Measurements from ENCODE around the gene NTMT1.
A peak's percentile ranks its signal among the peaks of the same experiment; 100 is the strongest.
"Not testable (repeated sequence)": the region's sequence is repeated elsewhere in the genome, so short reads cannot be mapped to it uniquely, and the experiment has no call there.

The NTMT1 gene, protein sequence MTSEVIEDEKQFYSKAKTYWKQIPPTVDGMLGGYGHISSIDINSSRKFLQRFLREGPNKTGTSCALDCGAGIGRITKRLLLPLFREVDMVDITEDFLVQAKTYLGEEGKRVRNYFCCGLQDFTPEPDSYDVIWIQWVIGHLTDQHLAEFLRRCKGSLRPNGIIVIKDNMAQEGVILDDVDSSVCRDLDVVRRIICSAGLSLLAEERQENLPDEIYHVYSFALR

DNA sequence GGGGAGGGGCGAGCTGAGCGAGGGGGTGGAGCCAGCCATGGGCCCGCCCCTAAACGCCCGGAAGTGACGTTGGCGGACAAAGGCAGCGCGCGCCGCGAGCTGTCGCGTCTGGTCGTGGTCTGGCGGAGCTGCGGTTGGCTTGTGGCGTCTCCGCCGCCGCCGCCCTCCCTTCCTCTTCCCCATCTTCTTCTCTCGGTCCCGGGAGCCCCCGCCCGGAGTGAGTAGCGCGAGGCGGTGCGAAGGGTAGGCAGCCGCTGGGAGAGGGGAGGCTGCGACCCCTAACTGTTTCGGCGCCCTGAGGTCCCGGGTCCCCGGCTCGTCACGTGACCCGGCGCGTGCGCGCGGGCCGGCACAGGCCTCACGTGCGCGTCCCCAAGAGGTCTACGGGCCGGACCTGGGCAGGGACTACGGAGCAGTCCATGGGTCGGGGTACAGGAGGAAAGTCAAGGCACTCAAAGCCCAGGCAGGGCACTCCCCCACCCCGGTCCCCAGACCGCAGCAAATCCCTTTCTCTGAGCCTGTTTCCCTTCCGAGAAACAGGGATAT lies at the start of gene NTMT1:
Gene NTMT1 (plus strand): TSS at position 85 of the 546 bp plus-strand sequence. CDS start 6,541 bp downstream, outside the sequence.
- DNase-seq (ENCODE audit: low read depth in 2 of 2), result peak; percentile 87

DNA sequence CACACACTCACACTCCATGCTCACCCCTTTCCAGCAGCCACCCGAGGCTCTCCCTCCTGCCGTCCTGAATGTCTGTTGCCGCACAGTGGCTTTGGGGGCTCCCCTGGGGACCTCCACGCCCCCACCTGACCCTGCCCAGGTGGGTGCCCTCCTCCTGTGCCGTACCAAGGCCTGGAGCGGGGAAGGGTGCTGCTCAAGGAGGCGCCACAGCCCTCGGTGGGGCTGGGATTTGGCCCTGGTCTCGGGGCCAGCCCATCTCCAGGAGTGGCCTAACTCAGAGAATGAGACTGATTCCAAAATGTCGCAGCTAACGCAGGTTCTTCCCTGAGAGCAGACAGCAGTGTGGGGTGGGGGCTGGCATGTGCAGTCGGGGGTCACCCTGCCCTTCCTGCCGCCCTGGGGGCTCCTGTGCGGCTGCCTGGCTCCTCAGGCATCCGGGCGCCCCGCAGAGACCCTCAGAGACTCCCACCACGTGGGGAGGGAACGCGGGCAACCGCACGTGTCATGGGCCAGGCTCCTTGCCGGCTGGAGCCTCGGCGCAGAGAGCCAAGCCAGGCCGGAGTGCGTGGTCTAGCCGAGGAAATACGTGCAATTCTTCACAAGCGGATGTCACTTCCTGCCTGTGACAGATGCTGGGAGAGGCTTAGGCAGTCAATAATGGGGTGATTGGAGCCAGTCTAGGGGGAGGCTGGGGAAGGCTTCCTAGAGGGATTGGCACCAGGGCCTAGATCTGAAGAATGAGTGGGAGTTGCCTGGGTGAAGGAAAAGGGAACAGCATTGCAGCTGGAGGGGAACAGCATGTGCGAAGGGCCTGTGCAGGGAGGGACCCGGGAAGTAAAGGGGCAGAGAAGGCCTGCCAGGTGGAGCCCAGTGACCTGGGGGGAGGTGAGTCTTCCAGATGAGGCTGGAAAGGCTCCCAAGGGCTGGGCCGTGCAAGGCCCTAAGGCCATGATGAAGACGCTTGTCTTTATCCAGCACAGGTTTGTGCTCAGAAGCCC lies 49.1 kb upstream of the NTMT1 start:
- DNase-seq (ENCODE audit: low read depth in 2 of 2), result no peak

DNA sequence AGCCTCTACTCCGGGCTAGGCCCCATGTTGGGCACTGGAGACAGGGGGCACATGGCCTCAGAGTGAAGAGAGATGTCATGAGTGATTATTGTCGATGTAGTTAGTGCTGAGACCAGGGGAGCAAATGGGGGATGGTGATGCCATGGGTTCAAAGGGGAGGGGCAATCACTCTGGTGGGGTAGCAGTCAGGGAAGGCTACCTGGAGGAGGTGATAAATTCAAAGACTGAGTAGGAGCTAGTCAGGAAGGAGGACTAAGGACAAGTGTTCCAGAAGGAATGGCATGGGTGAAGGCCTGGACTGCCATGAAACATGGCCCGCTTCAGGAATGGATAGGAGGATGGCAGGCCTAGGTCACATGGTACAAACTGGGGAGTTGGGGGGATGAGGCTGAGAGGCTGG lies 46.7 kb upstream of the NTMT1 start:
- no peak for DNase-seq (ENCODE audit: low read depth in 2 of 2)

DNA sequence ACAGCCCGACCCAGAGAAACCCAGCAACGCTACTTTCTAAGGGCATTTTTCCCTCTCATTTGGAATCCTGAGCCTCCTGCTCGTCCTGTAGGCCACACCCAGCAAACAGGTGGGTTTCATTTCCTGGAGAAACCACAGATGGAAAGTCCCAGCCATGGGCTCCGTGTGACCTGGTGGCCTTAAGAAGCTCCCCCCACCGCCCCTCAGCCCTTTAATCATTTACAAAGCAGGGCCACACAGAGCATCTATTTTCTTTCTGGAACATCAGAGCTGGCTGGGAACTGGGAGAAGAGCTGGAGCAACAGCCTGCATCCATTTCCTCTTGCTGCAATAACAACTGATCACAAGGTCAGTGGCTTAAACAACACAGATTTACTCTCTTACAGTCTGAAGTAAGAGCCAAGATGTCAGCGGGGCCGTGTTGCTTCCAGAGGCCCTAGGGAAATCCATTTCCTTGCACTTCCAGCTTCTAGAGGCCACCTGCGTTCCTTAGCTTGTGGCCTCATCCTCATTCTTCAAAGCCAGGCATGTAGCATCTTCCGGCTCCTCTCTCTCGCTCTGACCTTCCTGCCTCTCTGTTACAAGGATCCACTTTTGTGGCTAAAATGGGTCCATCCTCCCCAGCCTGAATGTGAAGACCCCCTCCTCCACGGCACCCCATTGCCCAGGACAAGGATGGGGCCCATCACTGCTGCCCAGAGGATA lies 45.6 kb upstream of the NTMT1 start:
- no peak for DNase-seq (ENCODE audit: low read depth in 2 of 2)

DNA sequence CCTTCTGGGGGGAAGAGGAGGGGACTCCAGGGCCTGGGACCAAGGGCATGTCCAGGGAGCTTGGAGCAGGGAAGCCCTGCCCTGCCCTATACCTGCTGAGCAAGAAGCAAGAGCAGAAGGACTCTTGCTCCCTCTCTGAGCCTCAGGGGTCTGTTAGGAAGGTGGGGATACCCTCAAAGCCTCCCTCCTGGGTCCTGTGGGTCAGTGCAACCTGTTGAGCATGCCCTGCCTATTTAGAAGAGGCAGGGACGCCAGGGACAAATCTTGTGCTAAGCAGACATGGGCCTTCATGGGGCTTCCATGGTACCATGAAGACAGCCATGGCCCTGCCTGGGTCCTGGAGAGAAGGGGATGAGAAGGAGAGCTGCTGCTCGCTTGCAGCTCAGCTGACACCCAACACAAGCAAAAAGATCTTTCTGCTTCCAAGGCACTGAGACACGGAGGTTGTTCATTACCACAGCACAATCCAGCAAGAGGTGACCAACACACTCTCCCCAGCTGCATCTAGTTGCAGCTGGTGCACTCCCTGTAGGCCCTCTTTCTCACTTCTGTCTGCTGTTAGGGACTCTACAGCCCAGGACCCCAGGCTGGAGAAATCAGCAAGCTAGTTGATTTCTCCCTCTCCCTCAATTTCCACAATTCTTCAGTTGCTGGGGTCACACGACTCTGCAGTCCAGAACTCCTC lies 44.3 kb upstream of the NTMT1 start:
- DNase-seq (ENCODE audit: low read depth in 2 of 2), result no peak

DNA sequence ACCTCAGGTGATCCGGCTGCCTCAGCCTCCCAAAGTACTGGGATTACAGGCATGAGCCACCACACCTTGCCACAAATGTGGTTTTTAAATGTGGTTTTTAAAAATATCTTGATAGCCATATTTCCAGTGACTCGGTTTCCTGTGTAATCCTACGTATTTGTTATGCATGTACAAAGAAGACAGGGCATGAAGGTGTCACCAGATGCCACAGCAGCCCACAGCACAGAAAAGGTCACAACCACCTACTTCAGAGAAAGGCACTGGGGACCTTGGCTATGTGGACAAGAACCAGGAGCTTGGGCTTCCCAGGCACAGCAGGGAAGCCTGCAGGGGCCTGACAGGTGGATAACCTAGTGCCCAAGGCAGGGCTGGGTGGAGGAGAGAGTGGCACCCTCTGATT lies 43.1 kb upstream of the NTMT1 start:
- DNase-seq (ENCODE audit: low read depth in 2 of 2), result no peak

DNA sequence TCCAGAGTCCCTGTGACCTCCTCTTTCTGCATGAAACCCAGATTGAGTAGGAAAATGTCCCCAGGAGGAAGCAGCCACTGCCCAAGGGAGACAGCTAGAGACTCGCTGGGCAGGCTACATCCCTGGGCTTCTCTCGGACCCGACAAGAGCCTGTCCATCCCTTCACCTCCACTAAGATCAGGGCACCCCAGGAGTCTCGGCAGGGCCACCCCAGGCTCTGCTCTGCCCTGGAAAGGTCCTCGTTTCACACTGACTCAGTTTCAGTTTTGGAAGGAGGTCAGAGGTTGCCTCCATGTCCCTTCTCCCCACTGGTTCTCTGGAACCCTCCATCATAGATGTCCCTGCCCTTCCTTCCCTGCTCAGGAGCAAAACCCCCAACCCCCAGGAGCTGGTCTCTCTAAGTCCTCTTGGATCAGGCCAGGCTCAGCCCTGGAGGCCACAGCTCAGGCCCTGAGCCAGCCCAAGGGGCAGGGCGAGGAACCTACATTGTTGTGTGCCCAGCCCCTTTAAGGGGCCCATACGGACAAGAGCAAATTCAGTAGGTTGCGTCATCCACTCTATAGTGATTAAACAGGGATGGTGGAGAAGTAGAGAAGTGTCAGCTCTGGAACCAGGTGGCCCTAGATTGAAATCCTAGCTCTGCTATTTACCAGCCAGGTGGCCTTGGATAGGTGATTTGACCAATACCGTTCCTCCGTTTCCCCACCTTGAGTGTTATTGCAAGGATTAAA lies 42.5 kb upstream of the NTMT1 start:
- DNase-seq (ENCODE audit: low read depth in 2 of 2), result no peak

DNA sequence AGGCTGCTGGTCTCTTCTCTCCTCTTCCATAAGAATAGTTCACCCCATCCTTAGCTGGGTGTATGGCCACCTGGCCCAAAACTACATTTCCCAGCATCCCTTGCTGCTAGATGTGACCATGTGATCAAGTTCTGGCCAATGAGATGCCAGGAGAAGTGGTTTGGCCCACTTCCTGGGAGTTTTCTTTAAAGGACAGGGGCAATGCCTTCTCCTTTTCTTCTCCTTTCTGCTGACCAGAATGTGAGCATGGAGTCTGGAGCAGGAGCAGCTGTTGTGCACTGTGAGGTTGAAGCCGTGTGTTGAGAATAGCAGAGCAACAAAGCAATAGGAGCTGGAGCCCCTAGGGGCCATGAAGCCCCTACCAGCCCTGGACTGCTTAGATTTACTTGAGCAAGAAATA lies 41.8 kb upstream of the NTMT1 start:
- DNase-seq (ENCODE audit: low read depth in 2 of 2), result peak in 1 of 2 donors; percentile 27

DNA sequence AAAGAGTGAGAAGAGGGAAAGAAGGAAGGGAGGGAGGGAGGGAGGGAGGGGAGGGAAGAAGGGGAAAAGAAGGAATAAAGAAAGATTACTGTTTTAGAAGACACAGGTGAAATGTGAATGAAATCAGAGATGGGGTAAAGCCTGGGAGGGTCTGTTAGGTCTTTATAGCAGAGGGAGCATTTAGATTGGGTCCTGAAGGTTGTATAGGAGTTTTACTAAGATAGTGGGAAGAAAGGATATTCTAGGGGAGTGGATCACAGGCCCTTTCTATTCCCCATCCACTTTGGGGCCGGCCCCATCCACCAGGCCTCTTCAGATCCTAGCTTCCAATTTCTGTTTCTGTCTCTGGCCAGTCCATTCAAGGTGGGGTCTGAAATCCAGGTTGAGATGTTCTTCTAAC lies 40.6 kb upstream of the NTMT1 start:
- DNase-seq (ENCODE audit: low read depth in 2 of 2), result no peak

DNA sequence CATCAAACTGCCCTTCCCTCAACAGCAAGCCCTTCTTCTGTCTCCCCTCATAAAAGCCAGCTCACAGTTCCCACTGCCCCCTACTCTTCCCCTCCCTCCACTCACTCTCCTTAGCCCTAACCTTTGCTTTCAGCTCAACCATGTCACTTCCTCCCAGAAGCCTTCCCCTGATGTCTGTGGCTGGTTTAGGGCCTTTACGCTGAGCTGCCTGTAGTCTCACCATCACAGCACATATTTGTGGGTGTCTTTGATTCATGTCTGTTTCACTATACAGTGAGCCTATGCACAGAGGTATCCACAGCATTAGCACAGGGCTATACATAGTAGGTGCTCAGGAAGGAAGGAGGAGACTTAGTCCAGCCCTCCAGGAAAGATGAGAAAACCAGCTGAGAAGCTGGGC lies 39.7 kb upstream of the NTMT1 start:
- no peak for DNase-seq (ENCODE audit: low read depth in 2 of 2)

DNA sequence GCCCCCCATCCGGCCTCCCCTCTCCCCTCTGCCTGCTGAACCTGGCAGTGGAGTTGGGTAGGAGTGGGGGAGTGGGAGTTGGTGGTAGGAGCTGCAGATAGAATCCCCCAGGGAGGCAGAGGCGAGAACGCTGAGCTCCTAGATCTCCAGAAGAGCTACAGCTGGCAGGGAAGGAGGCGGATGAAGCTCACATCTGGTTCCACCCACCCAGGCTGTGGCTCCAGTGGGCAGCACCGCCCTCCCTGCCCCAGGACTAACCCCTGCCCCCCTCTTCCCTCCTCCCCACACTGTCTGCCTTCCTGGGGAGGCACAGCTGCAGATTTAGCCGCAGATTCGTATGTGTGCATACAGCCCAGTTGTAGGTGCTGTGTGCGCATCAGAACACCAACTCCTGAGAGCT lies 39.3 kb upstream of the NTMT1 start:
- DNase-seq (ENCODE audit: low read depth in 2 of 2), result no peak

DNA sequence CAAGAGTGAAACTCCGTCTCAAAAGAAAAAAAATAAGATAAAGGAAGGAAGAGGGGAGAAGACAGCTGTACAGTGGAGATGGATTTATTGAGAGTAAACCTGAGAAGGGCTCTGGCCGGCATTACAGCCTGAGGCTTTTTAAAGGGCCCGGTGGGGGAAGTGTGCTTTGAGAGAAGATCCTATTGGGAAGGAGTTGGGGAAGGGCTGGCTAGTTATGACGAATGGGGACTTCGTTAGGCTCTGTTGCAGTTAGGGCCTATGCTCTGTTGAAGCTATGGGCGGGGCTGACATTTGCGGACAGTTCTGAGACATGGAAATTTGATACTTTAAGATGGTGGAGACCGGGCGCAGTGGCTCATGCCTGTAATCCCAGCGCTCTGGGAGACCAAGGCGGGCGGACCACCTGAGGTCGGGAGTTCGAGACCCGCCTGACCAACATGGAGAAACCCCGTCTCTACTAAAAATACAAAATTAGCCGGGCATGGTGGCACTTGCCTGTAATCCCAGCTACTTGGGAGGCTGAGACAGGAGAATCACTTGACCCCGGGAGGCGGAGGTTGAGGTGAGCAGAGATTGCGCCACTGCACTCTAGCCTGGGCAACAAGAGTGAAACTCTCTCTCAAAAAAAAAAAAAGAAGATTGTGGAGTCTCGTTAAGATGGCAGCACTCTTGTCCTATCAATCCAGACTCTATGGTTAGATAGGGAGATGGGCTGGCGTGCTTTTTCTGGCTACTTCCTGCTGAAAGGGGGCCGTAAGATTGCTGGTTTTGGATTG lies 38.3 kb upstream of the NTMT1 start:
- DNase-seq (ENCODE audit: low read depth in 2 of 2), result no peak

DNA sequence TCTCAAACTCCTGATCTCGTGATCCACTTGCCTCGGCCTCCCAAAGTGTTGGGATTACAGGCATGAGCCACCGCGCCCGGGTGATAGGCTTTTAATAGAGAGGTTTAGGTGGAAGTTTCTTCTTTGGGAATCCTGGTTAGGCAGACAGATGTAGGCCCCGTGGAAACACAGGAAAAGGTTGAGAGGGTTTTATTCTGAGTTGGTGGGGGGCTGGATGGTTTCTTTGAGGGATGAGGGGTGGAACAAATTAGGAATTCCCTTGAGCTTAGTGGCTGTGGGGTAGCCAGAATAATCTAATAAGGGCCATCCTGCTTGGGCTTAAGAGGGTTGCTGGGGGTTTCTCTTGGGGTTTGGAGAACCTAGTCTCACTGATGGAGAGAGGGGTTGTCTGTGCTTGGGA lies 35.5 kb upstream of the NTMT1 start:
- no peak for DNase-seq (ENCODE audit: low read depth in 2 of 2)

DNA sequence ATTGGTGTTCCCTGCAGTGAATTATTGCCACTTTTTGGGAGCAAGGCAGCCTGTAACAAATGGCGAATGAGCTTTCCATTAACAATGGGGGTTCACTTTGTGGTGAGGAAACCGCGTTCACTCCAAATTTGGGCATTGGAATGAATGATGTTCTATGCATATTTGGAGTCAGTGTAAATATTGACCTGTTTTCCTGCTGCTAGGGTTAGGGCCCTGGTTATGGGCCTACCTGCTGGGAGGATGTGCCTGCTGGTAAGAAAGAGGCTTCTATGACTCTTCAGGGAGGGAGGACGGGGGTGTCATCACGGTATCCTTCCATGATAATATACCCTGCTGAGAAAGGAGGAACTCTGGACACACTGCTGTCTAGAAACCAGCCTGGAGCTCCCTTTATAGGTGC lies 34.0 kb upstream of the NTMT1 start:
- DNase-seq (ENCODE audit: low read depth in 2 of 2), result no peak

DNA sequence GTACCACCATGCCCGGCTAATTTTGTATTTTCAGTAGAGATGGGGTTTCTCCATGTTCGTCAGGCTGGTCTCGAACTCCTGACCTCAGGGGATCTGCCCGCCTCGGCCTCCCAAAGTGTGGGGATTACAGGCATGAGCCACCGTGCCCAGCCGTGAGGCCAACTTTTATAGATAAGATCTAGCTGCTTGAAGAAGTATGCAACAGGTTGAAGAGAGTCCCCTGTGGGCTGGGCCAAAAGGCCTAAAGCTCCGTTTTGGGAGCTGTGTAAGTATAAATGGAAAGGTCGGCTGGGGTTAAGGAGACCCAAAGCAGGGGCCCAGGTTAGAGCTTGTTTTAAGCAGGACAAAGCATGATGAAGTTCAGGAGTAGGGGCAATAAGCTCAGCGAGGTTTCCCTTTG lies 33.2 kb upstream of the NTMT1 start:
- DNase-seq (ENCODE audit: low read depth in 2 of 2), result not testable (repeated sequence)

DNA sequence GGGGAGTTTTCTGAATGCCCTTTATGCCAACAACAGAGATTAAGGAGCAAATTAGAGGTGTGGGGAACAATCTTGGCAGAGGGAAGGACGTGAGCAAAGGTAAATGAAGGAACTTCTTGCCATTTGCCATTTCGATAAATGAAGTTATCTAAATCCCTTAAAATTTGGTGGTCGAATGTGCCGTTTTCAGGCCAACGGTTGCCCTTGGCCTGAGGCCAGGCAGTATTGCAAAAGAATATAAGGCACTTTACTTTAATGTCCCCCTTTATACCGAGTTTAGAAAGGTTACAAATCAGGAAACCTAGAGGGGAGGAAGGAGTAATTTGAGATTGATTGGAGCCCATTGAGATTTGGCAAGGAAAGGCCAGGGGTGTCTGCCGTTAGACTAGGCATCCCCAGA lies 31.3 kb upstream of the NTMT1 start:
- DNase-seq (ENCODE audit: low read depth in 2 of 2), result no peak

DNA sequence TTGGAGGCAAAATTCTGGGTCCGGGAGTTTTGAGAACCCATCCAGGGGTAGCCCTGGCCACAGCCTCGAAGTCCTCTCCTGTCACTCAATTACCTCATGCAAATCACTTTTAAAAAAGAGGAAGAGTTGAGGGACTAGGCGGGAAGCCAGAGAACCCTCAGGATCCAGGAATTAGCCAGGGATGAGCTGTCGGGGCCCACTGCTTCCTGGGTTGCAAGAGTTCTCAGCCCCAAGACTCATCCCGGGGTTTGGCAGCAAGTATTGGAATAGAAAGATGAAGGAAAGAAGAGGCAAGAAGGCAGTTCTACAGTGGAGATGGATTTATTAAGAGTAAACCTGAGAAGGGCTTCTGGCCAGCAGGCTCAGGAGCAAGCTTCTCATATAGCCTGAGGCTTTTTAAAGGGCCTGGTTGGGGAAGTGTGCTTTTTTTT lies 30.6 kb upstream of the NTMT1 start:
- DNase-seq (ENCODE audit: low read depth in 2 of 2), result no peak

DNA sequence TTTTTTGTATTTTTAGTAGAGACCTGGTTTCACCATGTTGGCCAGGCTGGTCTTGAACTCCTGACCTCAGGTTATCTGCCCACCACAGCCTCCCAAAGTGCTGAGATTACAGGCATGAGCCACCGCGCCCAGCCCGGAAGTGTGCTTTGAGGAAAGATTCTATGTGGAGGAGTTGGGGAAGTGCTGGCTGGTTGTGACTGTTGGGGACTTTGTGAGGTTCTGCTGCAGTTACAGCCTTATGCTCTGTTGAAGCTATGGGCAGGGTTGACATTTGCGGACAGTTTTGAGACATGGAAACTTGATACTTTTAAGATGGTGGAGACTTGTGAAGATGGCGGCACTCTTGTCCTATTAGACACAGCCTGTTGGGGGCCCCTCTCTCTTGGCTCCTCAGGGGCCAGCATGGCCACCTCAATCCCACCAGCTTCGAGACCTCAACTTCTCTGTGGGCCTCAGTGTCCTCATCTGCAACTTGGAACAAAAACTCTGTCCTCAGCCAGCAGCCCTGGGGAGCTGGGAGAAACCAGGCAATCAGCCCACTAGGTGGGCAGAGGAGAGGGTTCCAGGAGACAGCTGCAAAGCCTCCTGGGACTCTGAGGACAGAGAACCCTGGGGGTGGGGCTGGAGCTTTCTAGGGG lies 29.9 kb upstream of the NTMT1 start:
- DNase-seq (ENCODE audit: low read depth in 2 of 2), result no peak

DNA sequence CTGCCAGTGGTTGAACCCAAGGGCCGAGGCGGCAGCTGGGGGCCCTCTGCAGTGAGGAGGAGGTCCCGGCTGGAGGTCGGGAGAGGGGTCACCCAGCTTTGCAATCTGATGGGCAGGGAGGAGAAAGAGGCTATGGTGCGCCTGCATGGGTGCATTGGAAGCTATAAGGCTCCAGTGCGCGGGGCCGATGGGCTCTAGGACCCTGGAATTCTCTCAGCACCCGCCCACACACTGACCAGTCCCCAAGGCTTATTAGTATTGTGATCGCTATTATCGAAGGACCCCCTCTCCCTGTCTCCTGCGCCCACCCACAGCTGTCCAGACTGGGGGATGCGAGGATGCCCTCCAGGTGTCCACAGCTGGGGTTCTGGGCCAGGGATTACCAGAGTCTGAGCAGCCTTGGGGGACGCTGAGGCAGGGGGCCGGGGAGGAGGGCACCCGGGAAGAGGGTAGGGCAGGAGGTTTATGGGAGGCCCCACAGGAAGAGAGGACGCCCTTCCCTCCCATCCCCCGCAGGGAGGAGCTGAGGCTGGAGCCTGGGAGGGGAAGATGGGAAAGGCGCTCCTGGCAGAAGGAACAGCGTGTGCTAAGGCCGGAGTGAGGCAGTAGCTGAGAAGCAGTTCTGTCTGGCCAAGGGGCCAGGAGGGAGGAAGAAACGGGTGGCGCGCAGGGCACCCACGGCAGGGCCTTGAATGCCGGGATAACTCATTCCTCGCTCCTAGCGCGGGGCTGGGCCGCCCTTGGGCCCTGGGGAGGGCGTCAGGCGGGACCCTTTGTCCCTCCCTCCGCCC lies 29.2 kb upstream of the NTMT1 start:
- DNase-seq (ENCODE audit: low read depth in 2 of 2), result no peak

Data from stimulated activated CD8-positive, alpha-beta memory T cell treated with anti-CD3 and anti-CD28 coated beads, Interleukin-7, amount 100 ng/mL, for 1 hour (primary cell).